ENCODE data around the gene DSTN. TPM values are rescaled to one million over a fixed set of nuclear protein-coding genes. Genes with fewer than 3 reads are reported as not detected.

DSTN gene
- total RNA-seq, 2 donors from 2014 or later, result 26.6 to 63.4 TPM

- Mint-ChIP-seq H3K27ac (peak overlapping the region; percentile 31 to 55), H3K36me3 (no peaks in the 10 kb centered on the region), H3K9me3 (no peaks in the 10 kb centered on the region)
- DNase-seq (ENCODE audit: low spot score in 2 of 2) (no peak), ATAC-seq (no peak)
Measured at GRCh38 chr20:17633850-17634500, 64.1 kb downstream of the DSTN start.

GRCh38 chr20:17634661-17635331 lies 64.9 kb downstream of the DSTN start:
- Mint-ChIP-seq H3K27ac (no peak overlapping the region), H3K36me3 (no peaks in the 10 kb centered on the region), H3K9me3 (no peaks in the 10 kb centered on the region)
- ATAC-seq, result no peak
- DNase-seq (ENCODE audit: low spot score in 2 of 2), result no peak

GRCh38 chr20:17635332-17636244 lies 65.7 kb downstream of the DSTN start:
- DNase-seq (ENCODE audit: low spot score in 2 of 2) (no peak), ATAC-seq (no peak)
- H3K36me3 Mint-ChIP-seq, result no peaks in the 10 kb centered on the region
- no peaks in the 10 kb centered on the region for H3K9me3 Mint-ChIP-seq
- no peak overlapping the region for H3K27ac Mint-ChIP-seq

GRCh38 chr20:17636523-17637412 lies 66.9 kb downstream of the DSTN start:
- Mint-ChIP-seq H3K36me3 (no peaks in the 10 kb centered on the region), H3K27ac (no peak overlapping the region), H3K9me3 (no peaks in the 10 kb centered on the region)
- DNase-seq (ENCODE audit: low spot score in 2 of 2) (no peak), ATAC-seq (no peak)

- DNase-seq (ENCODE audit: low spot score in 2 of 2) (no peak), ATAC-seq (no peak)
- H3K27ac Mint-ChIP-seq, result no peak overlapping the region
- no peaks in the 10 kb centered on the region for H3K36me3 Mint-ChIP-seq
- no peaks in the 10 kb centered on the region for H3K9me3 Mint-ChIP-seq
Measured at GRCh38 chr20:17637413-17637780, 67.5 kb downstream of the DSTN start.

GRCh38 chr20:17637985-17638640 lies 68.2 kb downstream of the DSTN start:
- ATAC-seq, result no peak
- Mint-ChIP-seq H3K27ac (no peak overlapping the region), H3K9me3 (no peaks in the 10 kb centered on the region), H3K36me3 (no peaks in the 10 kb centered on the region)
- no peak for DNase-seq (ENCODE audit: low spot score in 2 of 2)

GRCh38 chr20:17638835-17639407 lies 69.0 kb downstream of the DSTN start:
- no peak for ATAC-seq

GRCh38 chr20:17640146-17640874 lies 70.4 kb downstream of the DSTN start:
- no peaks in the 10 kb centered on the region for H3K36me3 Mint-ChIP-seq
- H3K9me3 Mint-ChIP-seq, result no peaks in the 10 kb centered on the region
- DNase-seq (ENCODE audit: low spot score in 2 of 2) (no peak), ATAC-seq (no peak)
- H3K27ac Mint-ChIP-seq, result peak overlapping the region; percentile 5 to 70

More at GRCh38 chr20:17638835-17639407, 69.0 kb downstream of the DSTN start:
- Mint-ChIP-seq H3K9me3 (no peaks in the 10 kb centered on the region), H3K27ac (no peak overlapping the region), H3K36me3 (no peaks in the 10 kb centered on the region)
- no peak for DNase-seq (ENCODE audit: low spot score in 2 of 2)

GRCh38 chr20:17640875-17641378 lies 71.1 kb downstream of the DSTN start:
- H3K36me3 Mint-ChIP-seq, result no peaks in the 10 kb centered on the region
- DNase-seq (ENCODE audit: low spot score in 2 of 2), result no peak
- H3K9me3 Mint-ChIP-seq, result no peaks in the 10 kb centered on the region
- H3K27ac Mint-ChIP-seq, result no peak overlapping the region
- no peak for ATAC-seq

GRCh38 chr20:17641520-17641964 lies 71.7 kb downstream of the DSTN start:
- Mint-ChIP-seq H3K9me3 (no peaks in the 10 kb centered on the region), H3K27ac (no peak overlapping the region)

GRCh38 chr20:17641993-17642392 lies 72.1 kb downstream of the DSTN start:
- DNase-seq (ENCODE audit: low spot score in 2 of 2) (no peak), ATAC-seq (no peak)
- H3K27ac Mint-ChIP-seq, result no peak overlapping the region
- no peaks in the 10 kb centered on the region for H3K36me3 Mint-ChIP-seq
- H3K9me3 Mint-ChIP-seq, result no peaks in the 10 kb centered on the region

More at GRCh38 chr20:17641520-17641964, 71.7 kb downstream of the DSTN start:
- no peak for DNase-seq (ENCODE audit: low spot score in 2 of 2)
- H3K36me3 Mint-ChIP-seq, result no peaks in the 10 kb centered on the region
- ATAC-seq, result no peak

- no peak for DNase-seq (ENCODE audit: low spot score in 2 of 2)
- peak overlapping the region; percentile 4 to 33 for H3K27ac Mint-ChIP-seq
Measured at GRCh38 chr20:17642404-17643269, 72.8 kb downstream of the DSTN start.

GRCh38 chr20:17643531-17644188 lies 73.8 kb downstream of the DSTN start:
- DNase-seq (ENCODE audit: low spot score in 2 of 2) (no peak), ATAC-seq (no peak)
- H3K27ac Mint-ChIP-seq, result no peak overlapping the region
- no peaks in the 10 kb centered on the region for H3K36me3 Mint-ChIP-seq
- no peaks in the 10 kb centered on the region for H3K9me3 Mint-ChIP-seq

More at GRCh38 chr20:17642404-17643269, 72.8 kb downstream of the DSTN start:
- ATAC-seq, result no peak
- Mint-ChIP-seq H3K9me3 (no peaks in the 10 kb centered on the region), H3K36me3 (no peaks in the 10 kb centered on the region)

- ATAC-seq, result no peak
- H3K9me3 Mint-ChIP-seq, result no peaks in the 10 kb centered on the region
- H3K36me3 Mint-ChIP-seq, result no peaks in the 10 kb centered on the region
Measured at GRCh38 chr20:17644451-17644850, 74.6 kb downstream of the DSTN start.

More at GRCh38 chr20:17644451-17644850, 74.6 kb downstream of the DSTN start:
- no peak overlapping the region for H3K27ac Mint-ChIP-seq
- DNase-seq (ENCODE audit: low spot score in 2 of 2), result no peak
